K562 (cell line): ENCODE data around the gene MTA2. TPM values are rescaled to one million over a fixed set of nuclear protein-coding genes. Genes with fewer than 3 reads are reported as not detected.

ENCODE experiments used
- ASH1L ChIP-seq: fragments of 450-650 bp; IDR thresholded peaks from 2 replicates; pipeline ENCODE4 v1.6.1; 2018; ENCODE audit warnings: borderline replicate concordance, mild to moderate bottlenecking, low read depth; ENCODE audit not compliant: partially characterized antibody
- CHCHD3 ChIP-seq: fragments of 250-450 bp; sonication (Bioruptor Pico); IDR thresholded peaks from 2 replicates; pipeline ENCODE4 v2.1.2; 2022; ENCODE audit warnings: mild to moderate bottlenecking
- KDM1A ChIP-seq, 2 experiments: fragments of 450-650 bp; IDR thresholded peaks; 2 replicates each; pipeline ENCODE4 v1.6.1; 2016; ENCODE audit warnings: mild to moderate bottlenecking in 2 of 2
- MAFK ChIP-seq: IDR thresholded peaks from 2 replicates; pipeline ENCODE4 v1.6.1; 2011; ENCODE audit warnings: low read length, improper control_type of control experiment
- MTA1 ChIP-seq: fragments of 450-650 bp; IDR thresholded peaks from 2 replicates; pipeline ENCODE4 v1.6.1; 2017; ENCODE audit warnings: borderline replicate concordance
- NFIC ChIP-seq: fragments of 450-650 bp; IDR thresholded peaks from 2 replicates; pipeline ENCODE4 v1.6.1; 2017; ENCODE audit warnings: mild to moderate bottlenecking, inconsistent platforms
- RNF2 ChIP-seq: sonication (generic); IDR thresholded peaks from 2 replicates; pipeline ENCODE4 v1.6.1; 2016
- SETDB1 ChIP-seq: IDR thresholded peaks from one replicate; pipeline ENCODE4 v1.6.1; 2012; ENCODE audit warnings: low read length, control low read depth, inconsistent platforms
- SMAD3 ChIP-seq: fragments of 450-650 bp; formaldehyde crosslinking; conservative IDR thresholded peaks from 2 replicates; pipeline ENCODE4 v1.4.0; 2020; ENCODE audit warnings: mild to moderate bottlenecking
- SMARCA4 ChIP-seq: fragments of 450-650 bp; IDR thresholded peaks from 2 replicates; pipeline ENCODE4 v1.6.1; 2016
- ZNF253 ChIP-seq: fragments of 250-450 bp; sonication (Bioruptor Pico); conservative IDR thresholded peaks from 2 replicates; pipeline ENCODE4 v1.6.1; 2021; ENCODE audit warnings: mild to moderate bottlenecking
- ZNF644 ChIP-seq: fragments of 200-800 bp; sonication (Bioruptor generic); IDR thresholded peaks from 2 replicates; pipeline ENCODE4 v1.6.1; 2016; ENCODE audit warnings: low read depth, missing genetic modification characterization, missing compliant biosample characterization
- polyA plus RNA-seq, 8 experiments: library from polyadenylated mRNA; depleted of rRNA in 4 of 8; stranded (reverse) in 5 of 8; unstranded in 3 of 8; fragments of >200 nt; fragmentation: Nextera tagmentation in 2 of 8; fragmentation: Illumina TruSeq in 1 of 8; extraction: Ambion mirVana in 2 of 8; extraction: Trizol in 1 of 8; gene quantifications; 2 replicates each; pipeline versions ENCODE4 v1.2.1 to v1.2.3, GENCODE V29; 2011 to 2014; ENCODE audit warnings: inconsistent platforms in 1 of 8, missing spikeins in 1 of 8
- total RNA-seq, 7 experiments: library from RNA; depleted of rRNA in 6 of 7; stranded (reverse); fragments of >200 nt in 6 of 7; fragmentation: Illumina TruSeq in 2 of 7; extraction: Trizol in 2 of 7; gene quantifications; 2 replicates each; pipeline versions ENCODE4 v1.2.1 to v1.2.3, GENCODE V29; 2011 to 2021; ENCODE audit warnings: low replicate concordance in 1 of 7
- TF ChIP-seq, protein P1 (sequence below): sonication (generic); formaldehyde crosslinking; IDR thresholded peaks from 2 replicates; pipeline ENCODE4 v1.8.1; 2023; ENCODE audit warnings: mild to moderate bottlenecking, missing genetic modification reagents
- TF ChIP-seq, protein P2 (sequence below): sonication (generic); formaldehyde crosslinking; IDR thresholded peaks from 2 replicates; pipeline ENCODE4 v1.8.0; 2022; ENCODE audit warnings: mild to moderate bottlenecking, missing genetic modification reagents
- TF ChIP-seq, protein P3 (sequence below): IDR thresholded peaks from 3 replicates; pipeline ENCODE4 v1.6.1; 2011; ENCODE audit warnings: borderline replicate concordance, mild to moderate bottlenecking; ENCODE audit not compliant: insufficient read length, insufficient read depth
- TF ChIP-seq, protein P4 (sequence below): sonication (generic); formaldehyde crosslinking; IDR thresholded peaks from 2 replicates; pipeline ENCODE4 v1.4.0; 2020; ENCODE audit warnings: mild to moderate bottlenecking, missing genetic modification reagents
- TF ChIP-seq, protein P5 (sequence below): sonication (generic); formaldehyde crosslinking; IDR thresholded peaks from 2 replicates; pipeline ENCODE4 v1.8.0; 2023; ENCODE audit warnings: missing genetic modification reagents, mild to moderate bottlenecking, borderline replicate concordance

The MTA2 gene
- total and polyA plus RNA-seq, 9 of the 15 experiments (the other 6 are each of a cell fraction or from before 2014, with no cell fraction given) = 6.2 to 220 (median 172) TPM

DNA sequence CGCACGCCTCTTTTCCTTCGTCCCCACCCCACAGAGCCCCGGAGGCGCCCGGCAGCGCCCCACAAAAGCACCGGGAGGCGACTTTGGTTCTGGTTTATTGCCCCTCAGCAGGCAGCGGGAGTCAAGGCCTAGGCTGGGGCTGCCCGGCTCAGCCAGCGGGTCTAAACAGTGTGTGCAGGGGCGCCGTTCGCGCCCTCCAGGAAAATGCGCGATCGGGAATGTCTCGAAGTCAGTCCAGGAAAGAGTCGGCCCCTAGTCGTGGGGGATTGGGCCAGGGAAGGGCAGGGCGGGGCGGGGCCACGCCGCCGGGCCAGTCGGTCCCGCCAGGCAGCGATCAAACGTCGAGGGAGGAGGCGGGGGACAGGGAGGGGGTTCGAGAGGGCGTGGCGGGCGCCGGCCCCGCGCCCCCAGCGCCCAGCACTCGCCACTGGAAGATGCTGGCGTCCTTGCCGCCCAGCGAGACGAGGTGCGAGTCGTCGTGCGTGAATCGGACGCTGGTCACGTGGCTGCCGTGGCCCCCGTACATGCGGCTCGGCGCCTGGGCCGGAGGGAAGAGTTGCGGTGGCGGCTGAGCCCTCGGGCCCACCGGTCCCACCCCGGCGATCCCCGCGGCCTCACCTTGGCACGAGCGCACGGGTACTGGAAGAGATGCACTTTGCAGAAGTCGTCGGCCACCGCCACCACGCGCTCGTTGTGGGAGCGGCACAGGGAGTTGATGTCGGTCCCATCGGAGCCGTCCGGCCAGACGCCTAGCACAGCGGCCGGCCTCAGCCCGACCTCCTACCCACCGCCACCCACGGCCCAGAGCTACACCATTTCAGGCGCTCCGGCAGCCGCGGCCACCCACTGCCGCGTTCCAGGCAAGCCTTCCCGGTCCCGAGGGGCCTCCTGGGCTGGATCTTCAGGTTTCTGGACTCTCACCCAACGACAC lies 741 bp upstream of the MTA2 start (continued):
- TF ChIP-seq MTA1 (peak; percentile 34; the same call in 1 of the 2 replicates), ZNF253 (no peak), KDM1A (IDR thresholded peaks at IDR 0.05) (no peak), MAFK (no peak), RNF2 (no peak), SMARCA4 (0 out of 2 replicates have a peak, but pooled peaks have one; percentile 21), ZNF644 (no peak), NFIC (peak; percentile 49), CHCHD3 (CRISPR knock-in tag) (no peak), ASH1L (no peak), SMAD3 (CRISPR knock-in tag) (no peak), SETDB1 (no peak)
- TF ChIP-seq, protein P1, sequence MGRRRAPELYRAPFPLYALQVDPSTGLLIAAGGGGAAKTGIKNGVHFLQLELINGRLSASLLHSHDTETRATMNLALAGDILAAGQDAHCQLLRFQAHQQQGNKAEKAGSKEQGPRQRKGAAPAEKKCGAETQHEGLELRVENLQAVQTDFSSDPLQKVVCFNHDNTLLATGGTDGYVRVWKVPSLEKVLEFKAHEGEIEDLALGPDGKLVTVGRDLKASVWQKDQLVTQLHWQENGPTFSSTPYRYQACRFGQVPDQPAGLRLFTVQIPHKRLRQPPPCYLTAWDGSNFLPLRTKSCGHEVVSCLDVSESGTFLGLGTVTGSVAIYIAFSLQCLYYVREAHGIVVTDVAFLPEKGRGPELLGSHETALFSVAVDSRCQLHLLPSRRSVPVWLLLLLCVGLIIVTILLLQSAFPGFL (CRISPR knock-in tag) = no peak
- TF ChIP-seq, protein P2, sequence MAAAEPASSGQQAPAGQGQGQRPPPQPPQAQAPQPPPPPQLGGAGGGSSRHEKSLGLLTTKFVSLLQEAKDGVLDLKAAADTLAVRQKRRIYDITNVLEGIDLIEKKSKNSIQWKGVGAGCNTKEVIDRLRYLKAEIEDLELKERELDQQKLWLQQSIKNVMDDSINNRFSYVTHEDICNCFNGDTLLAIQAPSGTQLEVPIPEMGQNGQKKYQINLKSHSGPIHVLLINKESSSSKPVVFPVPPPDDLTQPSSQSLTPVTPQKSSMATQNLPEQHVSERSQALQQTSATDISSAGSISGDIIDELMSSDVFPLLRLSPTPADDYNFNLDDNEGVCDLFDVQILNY = 0 out of 2 replicates have a peak, but pooled peaks have one; percentile 61
- TF ChIP-seq, protein P3, sequence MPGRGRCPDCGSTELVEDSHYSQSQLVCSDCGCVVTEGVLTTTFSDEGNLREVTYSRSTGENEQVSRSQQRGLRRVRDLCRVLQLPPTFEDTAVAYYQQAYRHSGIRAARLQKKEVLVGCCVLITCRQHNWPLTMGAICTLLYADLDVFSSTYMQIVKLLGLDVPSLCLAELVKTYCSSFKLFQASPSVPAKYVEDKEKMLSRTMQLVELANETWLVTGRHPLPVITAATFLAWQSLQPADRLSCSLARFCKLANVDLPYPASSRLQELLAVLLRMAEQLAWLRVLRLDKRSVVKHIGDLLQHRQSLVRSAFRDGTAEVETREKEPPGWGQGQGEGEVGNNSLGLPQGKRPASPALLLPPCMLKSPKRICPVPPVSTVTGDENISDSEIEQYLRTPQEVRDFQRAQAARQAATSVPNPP = no peak
- TF ChIP-seq, protein P4, sequence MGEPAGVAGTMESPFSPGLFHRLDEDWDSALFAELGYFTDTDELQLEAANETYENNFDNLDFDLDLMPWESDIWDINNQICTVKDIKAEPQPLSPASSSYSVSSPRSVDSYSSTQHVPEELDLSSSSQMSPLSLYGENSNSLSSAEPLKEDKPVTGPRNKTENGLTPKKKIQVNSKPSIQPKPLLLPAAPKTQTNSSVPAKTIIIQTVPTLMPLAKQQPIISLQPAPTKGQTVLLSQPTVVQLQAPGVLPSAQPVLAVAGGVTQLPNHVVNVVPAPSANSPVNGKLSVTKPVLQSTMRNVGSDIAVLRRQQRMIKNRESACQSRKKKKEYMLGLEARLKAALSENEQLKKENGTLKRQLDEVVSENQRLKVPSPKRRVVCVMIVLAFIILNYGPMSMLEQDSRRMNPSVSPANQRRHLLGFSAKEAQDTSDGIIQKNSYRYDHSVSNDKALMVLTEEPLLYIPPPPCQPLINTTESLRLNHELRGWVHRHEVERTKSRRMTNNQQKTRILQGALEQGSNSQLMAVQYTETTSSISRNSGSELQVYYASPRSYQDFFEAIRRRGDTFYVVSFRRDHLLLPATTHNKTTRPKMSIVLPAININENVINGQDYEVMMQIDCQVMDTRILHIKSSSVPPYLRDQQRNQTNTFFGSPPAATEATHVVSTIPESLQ (CRISPR knock-in tag) = no peak
- TF ChIP-seq, protein P5, sequence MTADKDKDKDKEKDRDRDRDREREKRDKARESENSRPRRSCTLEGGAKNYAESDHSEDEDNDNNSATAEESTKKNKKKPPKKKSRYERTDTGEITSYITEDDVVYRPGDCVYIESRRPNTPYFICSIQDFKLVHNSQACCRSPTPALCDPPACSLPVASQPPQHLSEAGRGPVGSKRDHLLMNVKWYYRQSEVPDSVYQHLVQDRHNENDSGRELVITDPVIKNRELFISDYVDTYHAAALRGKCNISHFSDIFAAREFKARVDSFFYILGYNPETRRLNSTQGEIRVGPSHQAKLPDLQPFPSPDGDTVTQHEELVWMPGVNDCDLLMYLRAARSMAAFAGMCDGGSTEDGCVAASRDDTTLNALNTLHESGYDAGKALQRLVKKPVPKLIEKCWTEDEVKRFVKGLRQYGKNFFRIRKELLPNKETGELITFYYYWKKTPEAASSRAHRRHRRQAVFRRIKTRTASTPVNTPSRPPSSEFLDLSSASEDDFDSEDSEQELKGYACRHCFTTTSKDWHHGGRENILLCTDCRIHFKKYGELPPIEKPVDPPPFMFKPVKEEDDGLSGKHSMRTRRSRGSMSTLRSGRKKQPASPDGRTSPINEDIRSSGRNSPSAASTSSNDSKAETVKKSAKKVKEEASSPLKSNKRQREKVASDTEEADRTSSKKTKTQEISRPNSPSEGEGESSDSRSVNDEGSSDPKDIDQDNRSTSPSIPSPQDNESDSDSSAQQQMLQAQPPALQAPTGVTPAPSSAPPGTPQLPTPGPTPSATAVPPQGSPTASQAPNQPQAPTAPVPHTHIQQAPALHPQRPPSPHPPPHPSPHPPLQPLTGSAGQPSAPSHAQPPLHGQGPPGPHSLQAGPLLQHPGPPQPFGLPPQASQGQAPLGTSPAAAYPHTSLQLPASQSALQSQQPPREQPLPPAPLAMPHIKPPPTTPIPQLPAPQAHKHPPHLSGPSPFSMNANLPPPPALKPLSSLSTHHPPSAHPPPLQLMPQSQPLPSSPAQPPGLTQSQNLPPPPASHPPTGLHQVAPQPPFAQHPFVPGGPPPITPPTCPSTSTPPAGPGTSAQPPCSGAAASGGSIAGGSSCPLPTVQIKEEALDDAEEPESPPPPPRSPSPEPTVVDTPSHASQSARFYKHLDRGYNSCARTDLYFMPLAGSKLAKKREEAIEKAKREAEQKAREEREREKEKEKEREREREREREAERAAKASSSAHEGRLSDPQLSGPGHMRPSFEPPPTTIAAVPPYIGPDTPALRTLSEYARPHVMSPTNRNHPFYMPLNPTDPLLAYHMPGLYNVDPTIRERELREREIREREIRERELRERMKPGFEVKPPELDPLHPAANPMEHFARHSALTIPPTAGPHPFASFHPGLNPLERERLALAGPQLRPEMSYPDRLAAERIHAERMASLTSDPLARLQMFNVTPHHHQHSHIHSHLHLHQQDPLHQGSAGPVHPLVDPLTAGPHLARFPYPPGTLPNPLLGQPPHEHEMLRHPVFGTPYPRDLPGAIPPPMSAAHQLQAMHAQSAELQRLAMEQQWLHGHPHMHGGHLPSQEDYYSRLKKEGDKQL = no peak
